ENCODE data around the gene SHC1.

DNA sequence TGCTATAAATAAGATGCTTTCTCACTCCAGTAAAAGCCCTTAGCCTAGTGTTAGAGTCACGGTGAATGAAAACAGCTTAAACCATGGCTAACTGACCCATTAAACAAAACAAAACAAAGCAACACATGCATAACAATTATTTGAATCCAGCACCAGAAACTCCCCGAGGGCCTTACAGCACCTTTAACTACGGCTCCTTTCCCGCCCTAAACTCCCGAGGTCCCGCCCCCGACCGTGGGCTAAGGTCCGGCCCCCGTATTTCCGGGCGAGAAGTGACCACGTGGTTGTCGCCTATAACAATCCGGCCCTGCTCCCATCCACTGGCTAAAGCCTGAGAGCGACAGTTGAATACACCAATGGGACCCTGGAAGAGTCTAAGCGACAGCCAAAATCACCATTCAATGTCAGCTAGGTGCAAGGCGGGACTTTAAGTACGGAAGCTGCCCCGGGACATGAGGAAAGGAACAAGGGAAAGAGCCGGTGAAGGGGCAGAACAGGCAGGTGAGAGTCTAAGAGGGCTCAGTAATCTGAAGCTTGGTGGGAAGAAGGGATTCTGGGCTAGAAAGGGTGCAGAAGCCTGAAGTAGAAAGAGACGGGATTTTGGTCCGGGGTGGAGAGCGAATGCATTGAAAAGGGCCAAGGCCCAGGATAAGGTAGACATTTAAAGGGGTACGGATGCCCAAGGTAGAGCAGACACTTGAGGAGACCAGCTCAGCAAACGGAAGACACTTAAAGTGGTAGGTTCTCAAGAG lies 12.5 kb upstream of the SHC1 start, which contains the start of gene FLAD1:
- TF ChIP-seq ATF1 (CRISPR knock-in tag; IDR thresholded peaks at IDR 0.05) = no peak
- no peak for TF ChIP-seq MYBL2 (CRISPR knock-in tag; IDR thresholded peaks at IDR 0.05)
- TF ChIP-seq, protein P1, sequence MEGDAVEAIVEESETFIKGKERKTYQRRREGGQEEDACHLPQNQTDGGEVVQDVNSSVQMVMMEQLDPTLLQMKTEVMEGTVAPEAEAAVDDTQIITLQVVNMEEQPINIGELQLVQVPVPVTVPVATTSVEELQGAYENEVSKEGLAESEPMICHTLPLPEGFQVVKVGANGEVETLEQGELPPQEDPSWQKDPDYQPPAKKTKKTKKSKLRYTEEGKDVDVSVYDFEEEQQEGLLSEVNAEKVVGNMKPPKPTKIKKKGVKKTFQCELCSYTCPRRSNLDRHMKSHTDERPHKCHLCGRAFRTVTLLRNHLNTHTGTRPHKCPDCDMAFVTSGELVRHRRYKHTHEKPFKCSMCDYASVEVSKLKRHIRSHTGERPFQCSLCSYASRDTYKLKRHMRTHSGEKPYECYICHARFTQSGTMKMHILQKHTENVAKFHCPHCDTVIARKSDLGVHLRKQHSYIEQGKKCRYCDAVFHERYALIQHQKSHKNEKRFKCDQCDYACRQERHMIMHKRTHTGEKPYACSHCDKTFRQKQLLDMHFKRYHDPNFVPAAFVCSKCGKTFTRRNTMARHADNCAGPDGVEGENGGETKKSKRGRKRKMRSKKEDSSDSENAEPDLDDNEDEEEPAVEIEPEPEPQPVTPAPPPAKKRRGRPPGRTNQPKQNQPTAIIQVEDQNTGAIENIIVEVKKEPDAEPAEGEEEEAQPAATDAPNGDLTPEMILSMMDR (IDR thresholded peaks at IDR 0.05) = no peak
